ENCODE data around the gene SNRNP200.
A peak's percentile ranks its signal among the peaks of the same experiment; 100 is the strongest.

SNRNP200 gene

DNA sequence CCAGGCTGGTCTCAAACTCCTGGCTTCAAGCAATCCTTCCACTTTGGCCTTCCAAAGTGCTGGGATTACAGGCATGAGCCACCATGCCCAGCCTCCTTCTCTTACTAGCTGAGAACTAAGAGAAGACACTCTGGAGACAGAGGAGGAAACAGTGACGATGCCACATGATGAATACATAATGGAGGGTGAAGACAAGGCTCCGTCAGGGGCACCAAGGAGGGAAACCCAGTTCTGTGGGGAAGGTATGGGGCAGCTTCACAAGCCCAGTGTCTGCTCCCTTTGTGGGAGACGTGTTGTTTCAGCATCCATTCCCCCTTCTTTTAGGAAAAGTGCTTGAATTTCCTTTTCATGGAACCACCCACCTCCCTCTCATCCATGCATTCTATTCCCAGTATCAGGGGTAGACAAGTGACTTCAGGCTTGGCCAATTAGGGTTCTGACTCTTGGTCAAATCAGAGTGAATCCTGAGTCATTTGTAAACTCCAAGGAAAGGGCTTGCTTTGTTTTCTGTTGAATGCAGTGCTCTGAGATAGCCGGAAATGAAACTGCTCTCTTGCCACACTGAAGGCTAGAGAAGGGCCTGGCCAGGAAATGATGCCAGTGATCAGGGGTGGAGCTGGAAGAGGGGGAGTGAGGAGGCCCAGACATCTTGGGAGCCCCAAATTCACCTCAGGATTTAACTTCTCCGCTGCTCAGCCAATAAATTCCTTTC is 63.3 kb downstream of the SNRNP200 start:
- TF ChIP-seq, protein P1, sequence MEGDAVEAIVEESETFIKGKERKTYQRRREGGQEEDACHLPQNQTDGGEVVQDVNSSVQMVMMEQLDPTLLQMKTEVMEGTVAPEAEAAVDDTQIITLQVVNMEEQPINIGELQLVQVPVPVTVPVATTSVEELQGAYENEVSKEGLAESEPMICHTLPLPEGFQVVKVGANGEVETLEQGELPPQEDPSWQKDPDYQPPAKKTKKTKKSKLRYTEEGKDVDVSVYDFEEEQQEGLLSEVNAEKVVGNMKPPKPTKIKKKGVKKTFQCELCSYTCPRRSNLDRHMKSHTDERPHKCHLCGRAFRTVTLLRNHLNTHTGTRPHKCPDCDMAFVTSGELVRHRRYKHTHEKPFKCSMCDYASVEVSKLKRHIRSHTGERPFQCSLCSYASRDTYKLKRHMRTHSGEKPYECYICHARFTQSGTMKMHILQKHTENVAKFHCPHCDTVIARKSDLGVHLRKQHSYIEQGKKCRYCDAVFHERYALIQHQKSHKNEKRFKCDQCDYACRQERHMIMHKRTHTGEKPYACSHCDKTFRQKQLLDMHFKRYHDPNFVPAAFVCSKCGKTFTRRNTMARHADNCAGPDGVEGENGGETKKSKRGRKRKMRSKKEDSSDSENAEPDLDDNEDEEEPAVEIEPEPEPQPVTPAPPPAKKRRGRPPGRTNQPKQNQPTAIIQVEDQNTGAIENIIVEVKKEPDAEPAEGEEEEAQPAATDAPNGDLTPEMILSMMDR (conservative IDR thresholded peaks at IDR 0.05; ENCODE audit: control insufficient read depth, insufficient read depth, low read depth, low read length) = no peak
- no peak overlapping the region for H3K4me3 ChIP-seq (ENCODE audit: control insufficient read depth, low read depth, low read length)
- DNase-seq (ENCODE audit: low read depth) = peak; percentile 74

- DNase-seq (ENCODE audit: low read depth) = no peak
- TF ChIP-seq, protein P1 (conservative IDR thresholded peaks at IDR 0.05; ENCODE audit: control insufficient read depth, insufficient read depth, low read depth, low read length) = no peak
- H3K4me3 ChIP-seq (ENCODE audit: control insufficient read depth, low read depth, low read length) = no peak overlapping the region
These were observed 64.1 kb downstream of the SNRNP200 start for GRCh38 chr2:96241227-96241626.

DNA sequence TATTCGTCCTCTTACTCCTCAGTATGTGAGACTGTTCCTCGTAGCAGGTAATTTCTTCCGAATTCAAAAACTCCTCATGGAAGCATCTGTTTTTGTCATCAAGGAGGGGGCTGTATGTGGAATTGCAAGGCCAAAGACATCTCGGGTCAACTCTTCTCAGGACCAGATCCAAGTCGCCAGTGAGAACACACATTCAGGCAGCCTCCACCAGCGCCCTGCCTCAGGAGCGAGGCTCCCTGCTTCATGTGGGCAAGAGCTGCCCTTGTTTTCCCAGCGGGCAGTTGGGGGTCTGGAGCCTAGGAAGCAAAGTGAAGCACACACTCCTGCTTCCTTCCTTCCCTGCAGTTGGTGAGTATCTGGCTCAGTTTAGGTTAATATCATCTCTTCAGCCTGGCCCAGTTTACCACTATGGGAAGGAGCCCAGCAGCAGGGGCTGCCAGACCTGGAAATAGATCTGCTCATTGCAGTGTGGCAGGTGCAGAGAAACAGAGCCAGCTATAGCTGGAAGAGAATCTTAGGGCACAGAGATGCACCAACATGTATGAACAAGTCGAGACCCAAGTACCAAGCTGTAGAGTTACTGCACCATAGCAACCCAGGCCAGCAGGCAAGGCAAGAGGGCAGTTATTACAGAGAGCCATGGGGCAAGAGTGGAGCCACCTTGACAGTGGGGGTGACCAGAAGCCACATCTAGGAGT is 64.9 kb downstream of the SNRNP200 start:
- H3K4me3 ChIP-seq (ENCODE audit: control insufficient read depth, low read depth, low read length) = no peak overlapping the region
- TF ChIP-seq, protein P1 (conservative IDR thresholded peaks at IDR 0.05; ENCODE audit: control insufficient read depth, insufficient read depth, low read depth, low read length) = no peak
- DNase-seq (ENCODE audit: low read depth) = no peak

DNA sequence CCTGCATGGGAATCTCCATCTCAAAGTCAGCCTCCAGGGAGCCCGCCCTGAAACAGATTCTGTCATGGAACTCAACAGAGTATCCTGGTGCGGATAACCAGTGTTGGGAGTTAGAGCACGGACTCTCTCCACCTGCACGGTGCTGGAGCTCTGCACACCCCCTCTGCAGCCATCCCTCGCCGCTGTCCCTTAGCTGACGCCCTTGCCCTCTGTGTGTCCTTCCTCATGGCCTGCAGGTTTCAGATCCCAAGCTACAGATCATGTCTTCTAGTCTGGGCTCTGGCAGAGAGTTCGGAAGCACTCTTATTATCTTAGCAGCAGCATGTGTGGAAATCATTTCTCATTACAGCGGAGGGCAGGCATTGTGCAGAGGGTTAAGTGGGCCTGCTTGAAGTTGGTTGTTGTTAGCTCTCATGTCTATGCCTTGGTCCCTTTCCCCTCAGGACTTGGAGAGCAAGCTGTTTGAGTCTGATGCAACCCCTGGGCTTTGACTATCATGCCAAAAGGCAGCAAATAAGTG is 65.5 kb downstream of the SNRNP200 start:
- DNase-seq (ENCODE audit: low read depth) = no peak
- TF ChIP-seq, protein P1 (conservative IDR thresholded peaks at IDR 0.05; ENCODE audit: control insufficient read depth, insufficient read depth, low read depth, low read length) = no peak
- no peak overlapping the region for H3K4me3 ChIP-seq (ENCODE audit: control insufficient read depth, low read depth, low read length)

- H3K4me3 ChIP-seq (ENCODE audit: control insufficient read depth, low read depth, low read length) = no peak overlapping the region
- DNase-seq (ENCODE audit: low read depth) = no peak
- TF ChIP-seq, protein P1 (conservative IDR thresholded peaks at IDR 0.05; ENCODE audit: control insufficient read depth, insufficient read depth, low read depth, low read length) = no peak
These were observed 66.3 kb downstream of the SNRNP200 start for GRCh38 chr2:96239091-96239490.

DNA sequence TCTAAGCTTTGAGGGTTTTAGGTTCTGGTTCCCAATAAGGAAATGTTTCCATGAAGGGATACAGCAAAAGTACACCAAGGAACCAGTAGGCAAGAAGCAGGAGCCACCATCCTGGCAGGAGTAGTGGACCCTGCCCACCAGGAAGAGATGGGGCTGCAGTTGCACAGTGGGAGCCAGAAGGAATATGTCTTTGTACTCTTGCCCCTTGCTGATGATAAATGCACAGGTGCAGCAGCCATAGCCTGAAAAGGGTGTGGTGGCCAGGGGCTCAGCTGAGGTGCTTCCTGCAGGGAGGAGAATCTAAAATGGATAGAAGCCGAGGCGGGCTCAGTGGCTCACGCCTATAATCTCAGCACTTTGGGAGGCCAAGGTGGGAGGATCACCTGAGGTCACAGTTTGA is 67.1 kb downstream of the SNRNP200 start:
- TF ChIP-seq, protein P1 (conservative IDR thresholded peaks at IDR 0.05; ENCODE audit: control insufficient read depth, insufficient read depth, low read depth, low read length) = no peak
- no peak for DNase-seq (ENCODE audit: low read depth)
- no peak overlapping the region for H3K4me3 ChIP-seq (ENCODE audit: control insufficient read depth, low read depth, low read length)
